GM18867 (cell line): ENCODE measurements around the gene UGDH.

Experiments
- ATAC-seq: cut with Tn5 transposase; IDR thresholded peaks from one replicate; pipeline ENCODE4 v1.9.1; 2021; ENCODE audit warnings: mild to moderate bottlenecking, moderate library complexity; ENCODE audit not compliant: unreplicated experiment

Gene UGDH

DNA sequence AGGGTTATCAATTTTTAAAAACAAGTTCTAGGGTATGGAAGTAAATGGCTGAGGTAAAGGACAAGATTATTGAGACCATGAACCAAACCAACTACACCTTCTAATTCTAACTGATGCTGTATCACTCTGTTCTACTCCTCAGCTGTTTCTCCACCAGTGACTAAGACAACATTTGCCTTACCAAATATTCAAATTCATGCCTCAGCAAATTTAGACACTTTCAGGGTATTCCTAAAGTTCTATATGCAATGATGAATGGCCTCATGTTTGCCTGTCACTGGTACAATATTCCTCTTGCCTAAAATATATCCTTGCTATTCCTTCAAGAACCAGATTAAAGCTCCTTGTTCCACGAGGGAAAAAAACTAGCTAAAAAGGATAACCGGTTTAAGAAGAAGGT lies 73.5 kb downstream of the UGDH start:
- ATAC-seq: no peak

DNA sequence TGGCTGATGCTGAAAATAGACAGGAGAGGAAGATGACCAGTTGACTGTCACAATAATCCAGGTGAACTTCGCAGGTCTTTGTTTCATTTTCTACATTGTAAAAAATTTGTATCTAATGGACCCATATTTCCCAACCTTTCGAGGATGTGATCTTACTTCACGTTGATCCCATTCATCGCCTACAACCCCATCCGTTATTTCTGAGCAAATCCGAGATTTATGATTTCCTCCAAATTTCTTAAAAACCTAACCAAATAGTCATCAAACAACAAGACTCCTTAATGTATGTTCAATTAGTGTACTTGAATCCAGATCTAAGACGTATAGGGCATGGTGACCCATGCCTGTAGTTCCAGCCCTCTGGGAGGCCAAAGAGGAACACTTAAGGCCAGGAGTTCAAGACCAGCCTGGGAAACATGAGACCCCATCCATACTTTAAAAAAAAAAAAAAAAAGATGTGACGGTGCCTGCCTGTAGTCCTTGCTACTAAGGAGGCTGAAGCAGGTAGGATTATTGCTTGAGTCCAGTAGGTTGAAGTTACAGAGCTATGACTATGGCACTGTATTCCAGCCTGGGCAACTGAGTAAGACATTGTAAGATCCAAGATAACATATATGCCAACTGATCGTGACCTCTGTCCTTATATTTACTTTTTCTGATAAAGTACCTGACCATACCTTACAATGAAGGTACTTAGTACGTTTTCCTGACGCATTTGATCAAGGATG lies 74.2 kb downstream of the UGDH start:
- no peak for ATAC-seq

DNA sequence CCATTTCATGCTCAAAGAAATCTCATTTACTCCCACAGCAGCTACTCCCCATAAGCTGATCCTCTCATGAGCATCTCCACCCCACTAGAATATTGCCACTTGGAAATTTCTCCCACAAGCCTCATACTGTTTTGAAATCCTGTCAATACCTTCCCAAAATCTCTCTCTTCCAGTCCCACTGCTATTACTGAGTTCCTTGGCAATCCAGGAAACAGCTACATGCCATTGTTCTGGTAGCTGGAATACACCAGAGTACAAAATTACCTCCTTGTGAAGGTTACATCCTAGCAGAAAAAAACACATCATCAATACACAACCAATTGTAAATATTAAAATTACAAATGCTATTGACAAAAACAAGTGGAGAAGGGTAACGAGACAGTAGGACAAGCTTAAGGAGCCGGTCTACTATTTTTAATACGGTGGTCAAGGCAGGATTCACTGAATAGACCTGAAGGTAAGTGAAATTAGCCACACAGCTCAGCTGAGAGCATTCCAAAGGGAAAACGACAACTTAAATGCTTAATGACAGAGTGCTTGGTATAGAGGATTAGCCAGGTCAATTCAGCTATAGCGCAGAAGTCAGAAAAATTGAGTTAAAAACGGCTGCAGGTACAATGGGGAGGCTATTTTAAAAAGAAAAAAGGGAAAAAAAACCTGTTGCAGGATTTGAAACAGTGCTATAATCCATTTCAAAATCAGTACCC lies 74.9 kb downstream of the UGDH start:
- no peak for ATAC-seq

DNA sequence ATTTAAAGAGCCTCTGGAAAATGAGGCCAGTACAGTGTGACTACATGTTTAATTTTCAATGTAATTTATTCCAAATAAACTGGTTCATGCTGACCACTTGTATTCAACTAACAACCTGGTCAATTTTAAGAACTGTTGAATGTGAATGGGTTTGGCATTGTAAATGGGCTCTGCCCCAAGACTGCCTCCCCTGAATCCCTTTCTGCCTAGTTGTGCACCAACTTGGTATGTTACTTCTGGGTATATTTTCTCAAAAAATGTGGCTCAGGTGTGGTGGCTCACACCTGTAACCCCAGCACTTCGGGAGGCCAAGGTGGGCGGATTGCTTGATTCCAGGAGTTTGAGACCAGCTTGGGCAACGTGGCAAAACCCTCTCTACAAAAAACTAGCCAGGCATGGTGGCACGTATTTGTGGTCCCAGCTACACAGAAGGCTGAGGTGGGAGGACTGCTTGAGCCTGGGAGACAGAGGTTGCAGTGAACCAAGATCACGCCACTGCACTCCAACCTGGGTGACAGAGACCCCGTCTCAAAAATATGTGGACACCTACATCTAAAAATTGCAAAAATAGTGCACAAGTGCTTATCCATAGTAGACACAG lies 75.7 kb downstream of the UGDH start:
- ATAC-seq: no peak

DNA sequence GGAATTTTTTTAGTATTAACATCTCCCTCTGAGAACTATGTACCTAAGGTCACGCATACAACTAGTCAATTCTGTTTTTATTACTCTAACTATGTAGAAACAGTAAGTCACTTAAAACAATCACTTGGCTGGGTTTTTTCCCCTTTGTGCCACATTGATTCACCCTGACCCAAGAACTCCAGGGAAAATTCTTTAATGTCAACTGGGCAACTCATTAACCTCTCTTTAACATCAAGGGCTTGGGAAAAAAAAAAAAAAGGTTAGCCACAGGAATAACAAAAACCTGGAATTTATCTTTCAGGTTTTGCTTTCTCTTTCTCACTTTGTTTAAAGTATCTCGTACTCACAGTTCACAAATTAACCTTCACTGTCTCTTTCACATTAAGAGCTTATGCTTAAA lies 76.6 kb downstream of the UGDH start:
- ATAC-seq: no peak
